Thyroid gland (tissue), 4 donors: ENCODE data around the gene ADAMTS6.

Experiments used
- CTCF ChIP-seq, 6 experiments: fragments of 200-600 bp in 3 of 6; fragments of 450-650 bp in 3 of 6; sonication (generic) in 3 of 6; IDR thresholded peaks; one replicate each; pipeline ENCODE4 v1.5.1; 2016 to 2019; ENCODE audit warnings: antibody characterized with exemption in 6 of 6, mild to moderate bottlenecking in 2 of 6, inconsistent platforms in 1 of 6, moderate library complexity in 1 of 6
- POLR2A ChIP-seq, 2 donors: fragments of 450-650 bp; IDR thresholded peaks; one replicate each; pipeline ENCODE4 v1.6.1; 2017; ENCODE audit warnings: antibody characterized with exemption in 2 of 2, mild to moderate bottlenecking in 2 of 2, moderate library complexity in 1 of 2

- TF ChIP-seq CTCF (IDR thresholded peaks at IDR 0.05): no peak
- TF ChIP-seq POLR2A (IDR thresholded peaks at IDR 0.05): no peak
Measured at GRCh38 chr5:65197531-65198455, 283.9 kb downstream of the ADAMTS6 start.
